Sigmoid colon (tissue), 4 donors: ENCODE measurements around the gene FAM76B.
"Not testable (repeated sequence)": the region's sequence is repeated elsewhere in the genome, so short reads cannot be mapped to it uniquely, and the experiment has no call there.

ENCODE experiments used
- EP300 ChIP-seq, 4 donors: sonication (generic); formaldehyde crosslinking; IDR thresholded peaks; one replicate each; pipeline ENCODE4 v1.6.1; 2017; ENCODE audit warnings: antibody characterized with exemption in 4 of 4
- POLR2A ChIP-seq, 2 donors: fragments of 450-650 bp; IDR thresholded peaks; one replicate each; pipeline ENCODE4 v1.6.1; 2016; ENCODE audit warnings: antibody characterized with exemption in 2 of 2, mild to moderate bottlenecking in 2 of 2, moderate library complexity in 2 of 2
- POLR2AphosphoS5 ChIP-seq, 4 donors: sonication (generic); formaldehyde crosslinking; IDR thresholded peaks; one replicate each; pipeline ENCODE4 v1.6.1; 2017; ENCODE audit warnings: antibody characterized with exemption in 4 of 4
- TF ChIP-seq, protein P1 (sequence below), 4 experiments: fragments of 450-650 bp in 3 of 4; fragments of 200-600 bp in 1 of 4; IDR thresholded peaks; one replicate each; pipeline ENCODE4 v1.5.1; 2016 to 2019; ENCODE audit warnings: antibody characterized with exemption in 4 of 4, mild to moderate bottlenecking in 3 of 4, moderate library complexity in 2 of 4

DNA sequence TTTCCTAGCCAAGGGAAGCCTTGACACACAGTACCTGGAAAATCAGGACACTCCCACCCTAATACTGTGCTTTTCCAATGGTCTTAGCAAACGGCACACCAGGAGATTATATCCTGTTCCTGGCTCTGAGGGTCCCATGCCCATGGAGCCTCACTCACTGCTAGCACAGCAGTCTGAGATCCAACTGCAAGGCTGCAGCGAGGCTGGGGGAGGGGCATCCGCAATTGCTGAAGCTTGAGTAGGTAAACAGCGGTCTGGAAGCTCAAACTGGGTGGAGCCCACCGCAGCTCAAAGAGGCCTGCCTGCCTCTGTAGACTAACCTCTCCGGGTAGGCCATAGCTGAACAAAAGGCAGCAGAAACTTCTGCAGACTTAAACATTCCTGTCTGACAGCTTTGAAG lies 16.9 kb upstream of the FAM76B start:
- TF ChIP-seq, protein P1, sequence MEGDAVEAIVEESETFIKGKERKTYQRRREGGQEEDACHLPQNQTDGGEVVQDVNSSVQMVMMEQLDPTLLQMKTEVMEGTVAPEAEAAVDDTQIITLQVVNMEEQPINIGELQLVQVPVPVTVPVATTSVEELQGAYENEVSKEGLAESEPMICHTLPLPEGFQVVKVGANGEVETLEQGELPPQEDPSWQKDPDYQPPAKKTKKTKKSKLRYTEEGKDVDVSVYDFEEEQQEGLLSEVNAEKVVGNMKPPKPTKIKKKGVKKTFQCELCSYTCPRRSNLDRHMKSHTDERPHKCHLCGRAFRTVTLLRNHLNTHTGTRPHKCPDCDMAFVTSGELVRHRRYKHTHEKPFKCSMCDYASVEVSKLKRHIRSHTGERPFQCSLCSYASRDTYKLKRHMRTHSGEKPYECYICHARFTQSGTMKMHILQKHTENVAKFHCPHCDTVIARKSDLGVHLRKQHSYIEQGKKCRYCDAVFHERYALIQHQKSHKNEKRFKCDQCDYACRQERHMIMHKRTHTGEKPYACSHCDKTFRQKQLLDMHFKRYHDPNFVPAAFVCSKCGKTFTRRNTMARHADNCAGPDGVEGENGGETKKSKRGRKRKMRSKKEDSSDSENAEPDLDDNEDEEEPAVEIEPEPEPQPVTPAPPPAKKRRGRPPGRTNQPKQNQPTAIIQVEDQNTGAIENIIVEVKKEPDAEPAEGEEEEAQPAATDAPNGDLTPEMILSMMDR (IDR thresholded peaks at IDR 0.05) = not testable (repeated sequence)
- TF ChIP-seq POLR2A, POLR2AphosphoS5, EP300 (IDR thresholded peaks at IDR 0.05): not testable (repeated sequence)
